Skin epidermis (tissue), 12 donors: Measurements from ENCODE around the gene SIL1.
"Not testable (repeated sequence)": the region's sequence is repeated elsewhere in the genome, so short reads cannot be mapped to it uniquely, and the experiment has no call there.

ENCODE experiments used
- H3K27ac ChIP-seq, 21 experiments: fragments of 200-600 bp; sonication (generic) in 11 of 21; one replicate each; pipeline ENCODE4 v1.5.0; 2020; ENCODE audit warnings: mild to moderate bottlenecking in 3 of 21, inconsistent platforms in 2 of 21, moderate library complexity in 2 of 21
- H3K4me3 ChIP-seq, 7 experiments: fragments of 200-600 bp; sonication (generic) in 2 of 7; one replicate each; pipeline ENCODE4 v1.5.0; 2020; ENCODE audit warnings: inconsistent platforms in 2 of 7, mild to moderate bottlenecking in 2 of 7, moderate library complexity in 1 of 7

SIL1 gene

DNA sequence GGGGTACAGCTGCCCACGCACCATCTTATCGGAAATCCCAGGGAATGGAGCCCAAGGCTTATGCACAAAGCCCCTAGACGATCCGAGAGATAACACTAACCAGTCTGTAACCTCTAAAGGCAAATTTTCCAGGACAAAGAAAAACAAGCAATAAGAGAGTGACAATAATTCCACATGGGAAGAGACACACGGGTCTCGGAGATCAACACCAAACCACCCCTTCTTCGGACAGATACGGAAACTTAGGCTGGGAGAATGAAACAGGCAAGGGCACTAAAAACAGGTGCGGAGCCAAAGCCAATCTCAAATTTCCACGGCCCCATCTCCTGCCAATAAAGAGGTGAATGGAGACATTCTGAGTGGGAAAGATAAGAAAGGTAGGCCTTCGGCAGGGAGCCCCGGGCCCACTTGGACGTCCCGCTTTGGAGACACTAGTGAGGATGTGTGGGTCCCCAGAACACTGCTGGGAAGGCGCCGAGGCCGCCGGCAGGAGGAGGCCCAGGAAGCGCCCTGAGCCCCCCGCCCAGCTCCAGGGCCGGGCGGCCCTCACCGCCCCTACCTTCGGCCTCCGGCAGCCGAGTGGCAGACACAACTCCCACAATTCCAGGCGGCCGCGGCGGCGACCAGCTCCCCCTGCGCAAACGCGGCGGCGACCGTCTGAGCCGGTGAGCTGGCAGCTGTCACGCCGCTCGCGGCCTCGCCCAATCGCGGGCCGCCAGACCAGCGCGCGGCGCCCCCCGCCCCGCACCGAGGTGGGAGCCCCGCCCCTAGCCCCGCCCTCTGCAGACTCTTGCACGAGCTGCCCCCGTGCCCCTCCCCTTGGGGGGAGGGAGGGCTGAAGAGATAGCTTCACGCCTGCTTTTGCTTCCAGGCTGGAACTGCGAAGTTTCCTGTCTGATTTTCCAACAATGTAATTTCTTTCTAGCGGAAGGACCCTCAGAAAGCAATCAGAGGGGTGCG lies at the start of gene SIL1:
Gene SIL1, minus strand, starts transcription at position 659 of the 960 bp plus-strand sequence. CDS start 70,525 bp downstream, outside the sequence.
- Histone ChIP-seq H3K4me3 (peak within 1 kb of the TSS; percentile 43 to 70 (median 61)), H3K27ac (peak within 1 kb of the TSS; percentile 68 to 96 (median 93))

DNA sequence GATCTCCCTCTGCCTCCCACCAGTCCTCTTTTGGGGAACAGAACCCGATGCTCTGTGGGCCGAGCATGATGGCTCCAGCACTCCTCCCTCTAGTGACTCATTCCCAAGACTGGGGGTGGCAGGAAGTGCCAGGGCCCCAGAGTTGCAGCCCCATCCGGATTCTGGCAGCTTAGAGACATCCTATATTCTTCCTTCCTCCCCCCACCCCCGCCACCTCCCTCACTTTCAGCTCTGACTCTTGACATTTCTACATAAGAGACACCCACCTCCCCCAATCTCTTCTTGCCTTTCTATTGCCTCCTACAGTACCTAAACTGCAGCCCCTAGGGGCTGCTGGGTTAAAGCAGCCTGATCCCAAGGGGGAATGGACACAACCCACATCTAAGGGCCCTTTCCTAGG lies 48.2 kb upstream of the SIL1 start:
- no peak overlapping the region for H3K4me3 ChIP-seq
- H3K27ac ChIP-seq, result peak overlapping the region in 1 of 21 experiments; percentile 3

DNA sequence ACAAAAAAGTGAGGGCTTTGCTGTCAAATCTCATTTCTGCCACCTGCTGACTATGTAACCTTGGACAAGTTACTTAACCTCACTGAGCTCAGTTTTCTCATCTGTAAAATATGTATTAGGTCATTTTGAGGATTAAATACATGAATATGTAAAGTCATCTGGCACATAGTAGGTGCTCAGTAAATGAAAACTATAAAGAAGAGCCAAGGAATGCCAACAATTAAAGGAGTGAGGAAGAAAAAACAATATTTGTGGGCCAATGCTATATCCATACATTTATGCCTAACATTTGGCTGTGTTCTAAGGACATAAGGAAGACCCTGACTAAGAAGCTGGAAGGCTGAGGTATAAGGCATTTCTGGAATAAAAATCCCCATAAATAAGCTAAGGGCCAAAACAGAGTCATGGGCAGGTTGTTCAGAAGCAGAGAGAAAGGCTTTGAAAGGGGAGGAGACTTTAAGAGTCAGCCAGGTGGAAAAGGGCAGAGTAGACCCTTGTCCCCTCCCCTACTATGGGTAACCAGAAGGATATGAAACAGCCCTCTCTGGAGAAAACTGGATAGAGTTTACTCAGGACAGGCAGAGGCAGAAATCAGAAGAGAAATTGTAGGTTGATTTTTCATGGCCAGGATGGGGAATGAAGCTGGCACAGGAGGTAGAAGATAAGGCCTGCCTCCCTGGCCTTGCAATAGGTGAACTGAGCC lies 47.6 kb upstream of the SIL1 start:
- Histone ChIP-seq H3K4me3 (no peak overlapping the region), H3K27ac (no peak overlapping the region)

DNA sequence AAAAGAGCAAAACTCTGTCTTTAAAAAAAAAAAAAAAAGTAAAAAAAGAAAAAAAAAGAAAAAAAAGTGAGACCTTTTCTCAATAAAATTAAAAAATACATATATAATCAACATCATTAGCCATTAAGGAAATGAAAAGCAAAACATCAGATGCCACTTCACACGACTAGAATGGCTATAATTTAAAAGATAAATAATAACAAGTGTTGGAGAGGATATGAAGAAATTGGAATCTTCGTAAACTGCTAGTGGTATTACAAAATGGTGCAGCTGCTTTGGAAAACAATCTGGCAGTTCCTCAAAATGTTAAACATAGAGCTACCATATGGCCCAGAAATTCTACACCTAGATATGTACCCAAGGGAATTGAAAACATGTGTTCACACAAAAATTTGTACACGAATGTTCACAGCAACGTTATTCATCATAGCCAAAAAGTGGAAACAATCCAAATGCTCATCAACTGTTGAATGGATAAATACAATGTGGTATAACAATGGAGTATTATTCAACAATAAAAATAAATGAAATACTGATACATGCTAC lies 45.3 kb upstream of the SIL1 start:
- Histone ChIP-seq H3K27ac (no peak overlapping the region), H3K4me3 (no peak overlapping the region)

DNA sequence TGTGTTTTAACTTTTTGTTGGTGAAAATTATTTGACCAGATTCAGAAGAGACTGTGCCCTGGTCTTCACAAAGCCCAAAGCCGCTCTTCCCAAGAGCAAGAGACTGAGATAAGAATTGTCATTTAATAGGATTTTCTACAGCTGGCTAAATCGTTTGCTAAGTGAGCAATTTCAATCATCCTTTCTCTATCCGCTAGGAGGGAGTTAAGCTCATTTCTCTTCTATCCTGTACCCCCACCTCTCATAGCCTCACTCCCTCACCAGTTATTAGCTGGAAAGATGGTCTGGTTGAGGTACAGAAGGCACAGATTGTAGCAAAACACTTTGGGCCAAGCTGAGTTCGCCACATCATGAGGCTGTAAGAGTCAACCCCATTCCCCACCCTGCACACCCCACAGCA lies 43.0 kb upstream of the SIL1 start:
- Histone ChIP-seq H3K4me3 (no peak overlapping the region), H3K27ac (no peak overlapping the region)

DNA sequence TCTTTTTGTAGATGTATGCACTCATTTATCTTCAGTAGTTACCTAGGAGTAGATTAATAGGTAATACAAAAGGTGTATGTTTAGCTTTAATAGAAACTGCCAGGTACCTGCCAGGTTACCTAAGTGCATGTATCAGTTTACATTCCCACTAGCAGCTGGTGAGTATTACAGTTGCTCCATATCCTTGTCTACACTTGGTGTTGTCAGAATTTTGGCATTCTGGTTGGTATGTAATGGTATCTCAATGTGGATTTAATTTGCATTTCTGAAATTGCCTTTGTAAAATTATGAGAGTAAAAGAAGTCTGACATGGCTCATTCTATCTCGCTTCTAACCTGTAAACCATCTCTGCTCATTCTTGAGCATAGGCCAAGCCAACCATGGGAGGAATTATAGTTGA lies 38.3 kb upstream of the SIL1 start:
- Histone ChIP-seq H3K4me3 (no peak overlapping the region), H3K27ac (no peak overlapping the region)

DNA sequence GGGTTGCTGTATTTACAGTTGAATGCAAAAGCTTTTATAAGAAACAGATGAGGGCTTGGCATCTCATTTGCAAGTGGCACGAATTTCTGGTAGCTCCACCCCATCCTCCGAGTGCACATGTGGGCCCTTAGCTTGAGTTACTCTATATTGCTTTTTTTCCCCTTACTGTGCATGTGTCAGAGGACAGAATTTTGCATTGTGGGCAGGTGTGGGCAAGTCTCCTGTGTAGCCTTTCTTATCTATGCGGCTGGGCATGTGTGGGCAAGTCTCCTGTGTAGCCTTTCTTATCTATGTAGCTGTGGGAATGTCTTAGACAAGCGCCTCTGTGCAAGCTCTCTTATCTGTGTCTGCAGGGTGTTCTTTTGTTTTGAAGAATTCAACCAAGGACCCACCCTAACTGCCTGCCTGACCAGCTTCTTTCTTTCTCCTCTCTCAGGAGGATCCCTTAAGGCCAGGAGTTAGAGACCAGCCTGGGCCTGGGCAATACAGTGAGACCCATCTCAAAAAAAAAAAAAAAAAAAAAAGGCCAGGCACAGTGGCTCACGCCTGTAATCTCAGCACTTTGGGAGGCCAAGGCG lies 34.1 kb upstream of the SIL1 start:
- no peak overlapping the region for H3K4me3 ChIP-seq
- no peak overlapping the region for H3K27ac ChIP-seq

DNA sequence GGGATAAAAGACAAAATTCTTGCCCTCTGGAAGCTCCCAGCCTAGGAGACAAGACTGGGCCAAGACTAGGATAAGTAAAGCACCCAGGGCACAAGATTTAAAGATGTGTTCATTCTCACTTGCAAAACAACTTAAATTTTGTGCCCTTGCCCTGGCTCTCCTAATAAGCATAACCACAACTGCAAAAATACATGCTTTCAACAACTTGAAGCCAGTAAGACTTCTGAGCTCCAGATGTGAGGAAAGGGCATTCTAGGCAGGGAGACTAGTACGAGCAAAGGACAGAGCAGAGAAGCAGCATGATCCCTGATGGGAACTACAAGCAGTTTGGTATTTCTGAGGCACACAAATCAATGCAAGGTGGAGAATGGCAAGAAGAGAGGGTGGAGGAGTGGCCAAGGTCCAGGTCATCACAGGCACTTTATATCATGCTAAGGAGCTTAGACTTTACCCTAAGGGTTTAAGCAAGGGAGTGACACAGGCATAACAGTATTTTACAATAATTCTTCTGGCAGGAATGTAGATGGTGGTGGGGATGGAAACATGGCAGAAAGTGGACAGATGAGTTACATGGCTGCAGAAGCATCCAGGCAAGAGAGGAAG lies 30.1 kb upstream of the SIL1 start:
- H3K27ac ChIP-seq, result no peak overlapping the region

DNA sequence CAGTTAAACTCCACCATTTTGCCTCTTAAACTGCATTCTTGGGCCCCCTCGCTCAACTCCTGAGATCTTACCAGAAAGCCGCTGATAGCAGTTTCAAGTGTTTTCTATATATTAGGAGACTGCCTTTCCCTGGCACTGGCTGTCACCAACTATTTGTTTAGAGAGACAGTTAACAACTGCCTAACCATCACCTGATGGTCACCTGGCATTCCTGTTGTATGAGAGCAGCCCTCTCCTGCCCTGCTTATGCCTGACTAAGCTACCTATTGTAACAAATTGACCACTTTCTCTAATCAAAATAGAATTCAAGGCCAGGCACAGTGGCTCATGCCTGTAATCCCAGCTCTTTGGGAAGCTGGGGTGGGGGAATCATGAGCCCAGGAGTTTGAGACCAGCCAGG lies 28.0 kb upstream of the SIL1 start:
- no peak overlapping the region for H3K27ac ChIP-seq
- no peak overlapping the region for H3K4me3 ChIP-seq

More for the DNA sequence above, 30.1 kb upstream of the SIL1 start:
- no peak overlapping the region for H3K4me3 ChIP-seq

DNA sequence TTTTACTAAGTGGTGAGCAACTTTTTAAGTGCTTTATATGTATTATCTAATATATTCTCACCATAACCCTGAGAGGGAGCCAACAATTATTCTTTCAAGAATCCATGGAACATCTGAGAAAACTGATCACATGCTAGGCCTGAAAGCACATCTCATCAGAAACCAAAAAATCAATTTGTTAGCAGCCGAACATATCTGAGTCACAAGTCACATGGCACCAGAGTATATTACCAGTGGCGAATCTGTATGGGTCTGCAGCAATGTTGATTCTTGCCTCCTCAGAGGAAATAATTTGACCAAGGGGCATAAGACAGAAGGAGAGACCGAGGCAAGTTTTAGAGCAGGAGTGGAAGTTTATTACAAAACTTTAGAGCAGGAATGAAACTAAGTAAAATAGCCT lies 25.3 kb upstream of the SIL1 start:
- H3K4me3 ChIP-seq, result peak overlapping the region in 1 of 7 experiments; percentile 10
- peak overlapping the region in 2 of 21 experiments; percentile 15 to 17 for H3K27ac ChIP-seq

DNA sequence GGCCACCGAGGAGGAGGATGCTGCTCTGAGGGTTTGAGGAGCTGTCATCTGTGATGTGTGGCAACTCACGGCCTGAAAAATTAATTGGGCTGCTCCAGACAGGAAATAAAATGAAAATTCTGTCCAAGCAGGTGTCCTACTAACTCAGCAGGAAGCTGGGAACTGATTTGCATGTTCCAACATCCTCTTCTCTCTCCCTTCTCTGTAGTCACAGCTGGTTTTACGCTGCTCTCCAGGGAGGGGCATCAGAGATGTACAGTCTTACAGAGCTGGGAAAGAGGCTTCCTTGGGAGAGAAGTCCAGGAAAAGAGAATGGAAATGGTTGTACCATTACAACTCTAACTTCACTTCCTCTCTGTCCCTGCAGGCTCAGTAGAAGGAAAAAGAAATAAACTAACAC lies 24.2 kb upstream of the SIL1 start:
- no peak overlapping the region for H3K4me3 ChIP-seq

DNA sequence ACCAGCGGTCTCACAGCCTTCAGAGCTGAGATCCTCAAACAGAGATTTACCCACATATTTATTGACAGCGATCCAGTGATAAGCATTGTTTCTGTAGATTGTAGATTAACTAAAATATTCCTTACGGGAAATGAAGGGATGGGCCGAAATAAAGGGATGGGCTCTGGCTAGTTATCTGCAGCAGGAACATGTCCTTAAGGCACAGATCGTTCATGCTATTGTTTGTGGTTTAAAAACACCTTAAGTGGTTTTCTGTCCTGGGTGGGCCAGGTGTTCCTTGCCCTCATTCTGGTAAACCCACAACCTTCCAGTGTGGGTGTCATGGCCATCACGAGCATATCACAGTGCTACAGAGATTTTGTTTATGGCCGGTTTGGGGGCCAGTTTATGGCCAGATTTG lies 19.9 kb upstream of the SIL1 start:
- not testable (repeated sequence) for H3K4me3 ChIP-seq, H3K27ac ChIP-seq

More for the DNA sequence above, 24.2 kb upstream of the SIL1 start:
- H3K27ac ChIP-seq, result no peak overlapping the region

DNA sequence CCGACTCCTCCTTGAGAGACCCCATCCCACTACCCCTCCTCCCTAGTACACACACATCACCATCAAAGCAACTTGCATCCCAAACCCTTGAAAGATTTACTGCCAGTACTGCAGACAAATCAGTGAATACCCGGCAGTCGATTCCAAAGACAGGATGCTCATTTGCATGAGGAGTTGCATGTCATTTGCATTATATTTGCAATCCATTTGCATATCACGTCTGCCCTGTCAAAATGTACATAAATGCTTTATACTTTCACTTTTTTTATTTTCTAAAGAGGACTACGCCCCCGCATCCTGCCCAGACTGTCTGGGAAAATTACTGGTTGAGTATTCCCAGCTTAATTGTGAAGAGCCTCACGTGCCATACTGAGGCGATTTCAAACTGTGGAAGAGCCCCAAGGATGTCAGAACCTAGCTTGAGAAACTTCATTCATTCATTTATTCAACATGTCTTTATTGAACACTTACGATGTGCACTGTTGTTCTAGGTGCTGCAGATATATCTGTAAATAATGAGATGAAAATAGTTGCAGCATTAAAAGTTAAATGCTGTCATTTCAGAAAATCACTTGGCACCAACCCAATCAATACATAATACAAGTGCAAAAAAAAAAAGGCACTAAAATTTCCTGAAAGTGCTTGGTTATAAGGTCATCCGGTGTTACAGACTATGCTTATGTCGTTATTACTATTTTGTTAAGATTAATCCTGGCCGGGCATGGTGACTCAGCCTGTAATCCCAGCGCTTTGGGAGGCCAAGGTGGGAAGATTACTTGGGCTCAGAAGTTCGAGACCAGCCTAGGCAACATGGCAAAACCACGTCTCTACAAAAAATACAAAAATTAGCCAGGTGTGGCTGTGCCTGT lies 17.2 kb upstream of the SIL1 start:
- Histone ChIP-seq H3K27ac (no peak overlapping the region), H3K4me3 (no peak overlapping the region)

DNA sequence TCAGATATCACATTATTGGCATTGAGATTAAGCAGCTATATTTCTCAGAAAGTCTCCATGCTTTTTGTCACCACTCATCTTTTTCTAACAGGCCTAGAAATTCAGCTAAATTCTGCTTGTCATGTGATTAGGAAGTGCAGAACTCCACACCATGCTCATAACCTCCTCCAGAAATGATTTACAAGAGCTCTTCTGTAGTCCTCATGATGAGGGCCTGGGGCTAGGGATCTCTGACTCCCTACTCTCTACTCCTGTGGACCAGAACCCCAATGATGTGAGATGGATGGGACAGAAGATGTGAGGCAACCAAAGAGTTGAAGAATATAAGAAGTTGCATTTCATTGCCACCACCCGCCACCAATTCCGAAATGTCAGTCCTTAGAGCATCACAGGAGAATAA lies 16.5 kb upstream of the SIL1 start:
- H3K27ac ChIP-seq, result no peak overlapping the region
- H3K4me3 ChIP-seq, result no peak overlapping the region

DNA sequence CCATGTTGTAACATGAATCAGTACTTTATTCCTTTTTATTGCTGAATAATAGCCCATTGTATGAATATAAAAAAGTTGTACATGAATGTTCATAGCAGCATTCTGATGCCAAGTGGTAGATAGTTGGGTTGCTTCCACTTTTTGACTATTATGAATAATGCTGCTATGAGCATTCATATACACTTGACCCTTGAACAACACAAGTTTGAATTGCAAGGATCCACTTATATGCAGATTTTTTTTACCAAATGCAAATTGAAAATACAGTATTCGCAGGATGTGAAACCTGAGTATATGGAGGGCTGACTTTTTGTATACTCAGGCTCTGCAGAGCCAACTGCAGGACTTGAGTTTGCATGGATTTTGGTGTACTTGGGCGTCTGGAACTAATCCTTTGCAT lies 14.7 kb upstream of the SIL1 start:
- H3K27ac ChIP-seq, result no peak overlapping the region
- no peak overlapping the region for H3K4me3 ChIP-seq

DNA sequence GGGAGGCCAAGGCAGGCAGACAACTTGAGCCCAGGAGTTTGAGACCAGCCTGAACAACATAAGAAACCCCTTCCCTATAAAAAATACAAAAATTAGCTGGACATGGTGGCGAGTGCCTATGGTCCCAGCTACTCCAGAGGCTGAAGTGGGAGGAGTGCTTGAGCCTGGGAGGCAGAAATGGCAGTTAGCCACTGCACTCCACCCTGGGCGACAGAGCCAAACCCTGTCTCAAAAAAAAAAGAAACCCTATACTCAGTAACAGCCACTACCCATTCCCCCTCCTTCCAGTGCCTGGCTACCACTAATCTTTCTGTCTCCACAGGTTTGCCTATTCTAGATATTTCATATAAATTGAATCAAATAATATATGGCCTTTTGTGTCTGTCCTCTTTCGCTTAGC lies 14.3 kb upstream of the SIL1 start:
- Histone ChIP-seq H3K27ac (no peak overlapping the region), H3K4me3 (no peak overlapping the region)

DNA sequence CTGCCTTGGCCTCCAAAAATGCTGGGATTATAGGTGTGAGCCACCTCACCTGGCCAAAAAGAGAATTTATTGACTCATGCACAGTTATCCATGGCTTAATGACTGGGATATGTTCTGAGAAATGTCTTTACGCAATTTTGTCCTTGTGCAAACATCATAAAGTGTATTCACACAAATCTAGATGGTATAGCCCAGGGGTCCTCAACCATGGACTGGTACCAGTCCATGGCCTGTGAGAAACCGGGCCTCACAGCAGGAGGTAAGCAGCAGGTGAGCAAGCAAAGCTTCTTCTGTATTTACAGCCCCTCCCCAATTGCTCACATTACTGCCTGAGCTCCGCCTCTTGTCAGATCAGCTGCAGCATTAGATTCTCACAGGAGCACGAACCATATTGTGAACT lies 12.4 kb upstream of the SIL1 start:
- Histone ChIP-seq H3K27ac (no peak overlapping the region), H3K4me3 (no peak overlapping the region)

DNA sequence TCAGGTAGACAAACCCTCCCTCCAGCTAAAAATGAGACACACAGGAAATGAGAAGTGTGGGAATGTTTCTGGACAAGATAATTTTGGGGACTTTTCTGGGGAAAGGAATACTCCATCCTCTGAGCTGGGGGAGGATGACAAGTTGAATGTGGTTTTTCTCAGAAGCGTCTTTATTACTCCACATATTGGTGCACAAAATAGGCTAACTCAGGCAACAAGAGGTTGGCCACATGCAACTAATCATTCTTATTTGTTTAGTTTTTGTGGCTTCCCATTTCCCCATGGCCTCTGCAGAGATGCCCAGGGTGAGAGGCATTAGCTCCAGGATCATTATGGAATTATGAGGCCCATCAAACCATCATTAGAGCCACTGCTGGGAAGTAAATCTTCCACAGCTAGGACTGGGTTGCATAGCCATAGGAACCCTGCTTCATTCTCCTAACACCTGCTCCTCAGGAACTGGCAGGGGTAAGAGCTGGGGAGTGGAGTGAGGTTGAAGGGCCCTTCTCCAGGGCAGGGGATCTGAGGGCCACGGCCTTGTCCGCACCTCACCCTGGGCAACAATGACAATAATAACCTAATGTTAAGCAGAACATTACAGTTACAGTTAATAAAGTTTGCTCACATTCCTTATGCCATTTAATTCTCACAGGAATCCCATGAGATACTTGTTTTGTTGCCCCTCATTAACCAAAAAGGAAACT lies 9.3 kb upstream of the SIL1 start:
- Histone ChIP-seq H3K4me3 (no peak overlapping the region), H3K27ac (no peak overlapping the region)
